ENCODE data around the gene SLC51A.

DNA sequence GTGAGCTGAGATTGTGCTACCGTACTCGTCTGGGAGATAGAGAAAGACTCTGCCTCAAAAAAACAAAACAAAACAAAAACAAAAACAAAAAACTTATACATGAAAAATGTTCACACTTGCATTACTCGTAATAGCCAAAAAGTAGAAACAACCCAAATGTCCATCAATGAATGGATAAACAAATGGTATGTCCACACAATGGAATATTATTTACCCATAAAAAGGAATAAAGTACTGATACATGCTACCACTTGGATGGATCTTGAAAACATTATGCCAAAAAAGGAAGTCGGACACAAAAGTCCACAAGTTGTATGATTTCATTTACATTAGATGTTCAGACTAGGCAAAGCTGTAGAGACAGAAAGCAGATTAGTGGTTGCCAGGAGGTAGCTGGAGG lies 44.5 kb downstream of the SLC51A start:
- TF ChIP-seq, protein P1, sequence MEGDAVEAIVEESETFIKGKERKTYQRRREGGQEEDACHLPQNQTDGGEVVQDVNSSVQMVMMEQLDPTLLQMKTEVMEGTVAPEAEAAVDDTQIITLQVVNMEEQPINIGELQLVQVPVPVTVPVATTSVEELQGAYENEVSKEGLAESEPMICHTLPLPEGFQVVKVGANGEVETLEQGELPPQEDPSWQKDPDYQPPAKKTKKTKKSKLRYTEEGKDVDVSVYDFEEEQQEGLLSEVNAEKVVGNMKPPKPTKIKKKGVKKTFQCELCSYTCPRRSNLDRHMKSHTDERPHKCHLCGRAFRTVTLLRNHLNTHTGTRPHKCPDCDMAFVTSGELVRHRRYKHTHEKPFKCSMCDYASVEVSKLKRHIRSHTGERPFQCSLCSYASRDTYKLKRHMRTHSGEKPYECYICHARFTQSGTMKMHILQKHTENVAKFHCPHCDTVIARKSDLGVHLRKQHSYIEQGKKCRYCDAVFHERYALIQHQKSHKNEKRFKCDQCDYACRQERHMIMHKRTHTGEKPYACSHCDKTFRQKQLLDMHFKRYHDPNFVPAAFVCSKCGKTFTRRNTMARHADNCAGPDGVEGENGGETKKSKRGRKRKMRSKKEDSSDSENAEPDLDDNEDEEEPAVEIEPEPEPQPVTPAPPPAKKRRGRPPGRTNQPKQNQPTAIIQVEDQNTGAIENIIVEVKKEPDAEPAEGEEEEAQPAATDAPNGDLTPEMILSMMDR (IDR thresholded peaks at IDR 0.05), result no peak
- no peak for TF ChIP-seq ZFX (IDR thresholded peaks at IDR 0.05; ENCODE audit: borderline replicate concordance)
